Placental epithelial cell (primary cell): Measurements from ENCODE around the gene ZNF70. TPM values are rescaled to one million over a fixed set of nuclear protein-coding genes. Genes with fewer than 3 reads are reported as not detected.

Source experiments
- total RNA-seq: library from RNA; depleted of rRNA; stranded (reverse); fragments of >200 nt; gene quantifications from 2 replicates; pipeline ENCODE4 v1.2.3, GENCODE V29; 2012

Gene ZNF70
- total RNA-seq: 5.1 and 6.5 TPM in 2 replicates

GRCh38 chr22:23750714-23751440 lies at the start of gene ZNF70:
Gene ZNF70 (minus strand): TSS chr22:23751112. CDS start chr22:23745140, 5,972 bp downstream.

GRCh38 chr22:23786752-23787599 lies 36.1 kb upstream of the ZNF70 start, which contains the start of gene SMARCB1:
Gene SMARCB1 (plus strand): TSS chr22:23786966. CDS start chr22:23787170, 204 bp downstream.

GRCh38 chr22:23772649-23773473 lies 21.9 kb upstream of the ZNF70 start, which contains the start of gene MMP11:
Gene MMP11 (plus strand): TSS chr22:23772849. CDS start chr22:23772871, 22 bp downstream.

GRCh38 chr22:23767673-23768548 lies 17.0 kb upstream of the ZNF70 start, which contains the start of gene CHCHD10:
Gene CHCHD10 (minus strand): TSS chr22:23767972. CDS start chr22:23767874, 98 bp downstream.

GRCh38 chr22:23762842-23763578 lies 12.1 kb upstream of the ZNF70 start, which contains the start of gene C22orf15:
Gene C22orf15 (plus strand): TSS chr22:23762990. CDS start chr22:23763307, 317 bp downstream.

GRCh38 chr22:23754220-23754919 lies 3.5 kb upstream of the ZNF70 start, which contains the start of gene VPREB3:
Gene VPREB3 (minus strand): TSS chr22:23754425. CDS start chr22:23754363, 62 bp downstream.

GRCh38 chr22:23690713-23691112 lies 60.2 kb downstream of the ZNF70 start, which contains the start of gene RGL4:
Gene RGL4 (plus strand): TSS chr22:23691013. CDS start chr22:23692031, 1,018 bp downstream.

Other genes with a start within 250 kb of the ZNF70 start
- gene IGLL1, start 170.8 kb downstream of the ZNF70 start, total RNA-seq: not detected in 2 replicates
- gene DRICH1, start 118.8 kb downstream of the ZNF70 start, total RNA-seq: not detected in 2 replicates
- gene RGL4, start 60.1 kb downstream of the ZNF70 start, total RNA-seq: not detected in 2 replicates
- not detected in 2 replicates for gene VPREB3, start 3.3 kb upstream of the ZNF70 start, total RNA-seq
- gene C22orf15, start 11.9 kb upstream of the ZNF70 start, total RNA-seq: 0.39 and 0.54 TPM in 2 replicates
- gene CHCHD10, start 16.9 kb upstream of the ZNF70 start, total RNA-seq: 0.87 and 4.7 TPM in 2 replicates
- gene MMP11, start 21.7 kb upstream of the ZNF70 start, total RNA-seq: 3.7 and 5.9 TPM in 2 replicates
- gene SMARCB1, start 35.9 kb upstream of the ZNF70 start, total RNA-seq: 70.7 and 109 TPM in 2 replicates
- 1.3 and 1.6 TPM in 2 replicates for gene DERL3, start 87.9 kb upstream of the ZNF70 start, total RNA-seq
- 9.5 and 9.8 TPM in 2 replicates for gene SLC2A11, start 106.8 kb upstream of the ZNF70 start, total RNA-seq
- 210 and 316 TPM in 2 replicates for gene MIF, start 143.3 kb upstream of the ZNF70 start, total RNA-seq
- 0.39 and 2.6 TPM in 2 replicates for gene GSTT2B, start 210.1 kb upstream of the ZNF70 start, total RNA-seq
- 1.6 and 9.8 TPM in 2 replicates for gene DDTL, start 215.8 kb upstream of the ZNF70 start, total RNA-seq
- gene DDT, start 223.3 kb upstream of the ZNF70 start, total RNA-seq: 63.6 and 80.0 TPM in 2 replicates
- gene GSTT2, start 229.0 kb upstream of the ZNF70 start, total RNA-seq: 0.79 and 3.7 TPM in 2 replicates